Nephron (organoid): Measurements from ENCODE around the gene HAGHL.

ENCODE experiments used
- H3K27ac Mint-ChIP-seq, 3 experiments: 2 replicates each; pipeline ENCODE4 v1.8.0; 2020; ENCODE audit warnings: mixed read lengths in 3 of 3, mild to moderate bottlenecking in 2 of 3, moderate library complexity in 1 of 3
- H3K27me3 Mint-ChIP-seq: 2 replicates; pipeline ENCODE4 v1.8.0; 2021; ENCODE audit warnings: low read depth, mild to moderate bottlenecking, moderate library complexity, mixed read lengths
- H3K36me3 Mint-ChIP-seq: 2 replicates; pipeline ENCODE4 v1.8.0; 2020; ENCODE audit warnings: low read depth, mixed read lengths
- H3K4me1 Mint-ChIP-seq: 2 replicates; pipeline ENCODE4 v1.8.0; 2020; ENCODE audit warnings: mixed read lengths
- H3K4me3 Mint-ChIP-seq, 3 experiments: 2 replicates each; pipeline ENCODE4 v1.8.0; 2020; ENCODE audit warnings: mild to moderate bottlenecking in 3 of 3, mixed read lengths in 3 of 3, moderate library complexity in 2 of 3
- H3K9me3 Mint-ChIP-seq: 2 replicates; pipeline ENCODE4 v1.8.0; 2020; ENCODE audit warnings: mixed read lengths
- TF ChIP-seq, protein P1 (sequence below), 3 experiments: fragments of 200-600 bp; sonication (generic); IDR thresholded peaks; one replicate each; pipeline ENCODE4 v1.5.0; 2021; ENCODE audit warnings: antibody characterized with exemption in 3 of 3; ENCODE audit not compliant: unreplicated experiment in 3 of 3

HAGHL gene

DNA sequence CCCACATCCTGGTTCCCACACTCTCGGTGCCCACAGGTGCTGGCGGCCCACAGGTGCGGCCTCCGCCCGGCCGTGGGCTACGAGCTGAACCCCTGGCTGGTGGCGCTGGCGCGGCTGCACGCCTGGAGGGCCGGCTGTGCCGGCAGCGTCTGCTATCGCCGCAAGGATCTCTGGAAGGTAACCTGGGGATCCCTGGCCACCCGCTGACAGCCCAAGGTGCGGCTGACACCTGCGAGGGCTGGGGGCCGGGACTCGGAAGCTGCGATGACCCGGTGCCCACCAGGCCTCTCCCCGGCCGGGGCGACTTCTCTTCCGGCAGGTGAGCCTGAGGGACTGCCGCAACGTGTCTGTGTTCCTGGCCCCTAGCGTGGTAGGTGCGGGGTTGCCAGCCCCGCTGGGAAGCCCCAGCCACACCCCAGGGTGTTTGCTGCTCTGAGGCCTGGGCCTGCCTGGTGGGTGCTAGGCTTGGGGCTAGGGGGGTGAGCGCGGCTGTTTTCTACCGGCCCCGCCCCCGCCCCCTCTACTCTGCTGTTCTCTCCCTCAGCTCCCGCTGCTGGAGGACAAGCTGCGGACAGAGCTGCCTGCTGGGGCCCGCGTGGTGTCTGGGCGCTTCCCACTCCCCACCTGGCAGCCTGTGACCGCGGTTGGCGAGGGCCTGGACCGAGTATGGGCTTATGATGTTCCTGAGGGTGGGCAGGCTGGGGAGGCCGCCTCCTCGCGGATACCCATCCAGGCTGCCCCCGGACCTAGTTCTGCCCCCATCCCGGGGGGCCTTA is 5.0 kb upstream of the HAGHL start:
- H3K36me3 Mint-ChIP-seq, result no peaks in the 10 kb centered on the region
- peaks cover 11% of the 10 kb centered on the region for H3K4me1 Mint-ChIP-seq
- H3K4me3 Mint-ChIP-seq, result peak overlapping the region; percentile 70 to 72 (median 70)
- no peaks in the 10 kb centered on the region for H3K9me3 Mint-ChIP-seq
- TF ChIP-seq, protein P1, sequence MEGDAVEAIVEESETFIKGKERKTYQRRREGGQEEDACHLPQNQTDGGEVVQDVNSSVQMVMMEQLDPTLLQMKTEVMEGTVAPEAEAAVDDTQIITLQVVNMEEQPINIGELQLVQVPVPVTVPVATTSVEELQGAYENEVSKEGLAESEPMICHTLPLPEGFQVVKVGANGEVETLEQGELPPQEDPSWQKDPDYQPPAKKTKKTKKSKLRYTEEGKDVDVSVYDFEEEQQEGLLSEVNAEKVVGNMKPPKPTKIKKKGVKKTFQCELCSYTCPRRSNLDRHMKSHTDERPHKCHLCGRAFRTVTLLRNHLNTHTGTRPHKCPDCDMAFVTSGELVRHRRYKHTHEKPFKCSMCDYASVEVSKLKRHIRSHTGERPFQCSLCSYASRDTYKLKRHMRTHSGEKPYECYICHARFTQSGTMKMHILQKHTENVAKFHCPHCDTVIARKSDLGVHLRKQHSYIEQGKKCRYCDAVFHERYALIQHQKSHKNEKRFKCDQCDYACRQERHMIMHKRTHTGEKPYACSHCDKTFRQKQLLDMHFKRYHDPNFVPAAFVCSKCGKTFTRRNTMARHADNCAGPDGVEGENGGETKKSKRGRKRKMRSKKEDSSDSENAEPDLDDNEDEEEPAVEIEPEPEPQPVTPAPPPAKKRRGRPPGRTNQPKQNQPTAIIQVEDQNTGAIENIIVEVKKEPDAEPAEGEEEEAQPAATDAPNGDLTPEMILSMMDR (IDR thresholded peaks at IDR 0.05; ENCODE audit: unreplicated experiment in 3 of 3), result no peak
- no peak overlapping the region for H3K27ac Mint-ChIP-seq
- peaks cover 14% of the 10 kb centered on the region for H3K27me3 Mint-ChIP-seq

DNA sequence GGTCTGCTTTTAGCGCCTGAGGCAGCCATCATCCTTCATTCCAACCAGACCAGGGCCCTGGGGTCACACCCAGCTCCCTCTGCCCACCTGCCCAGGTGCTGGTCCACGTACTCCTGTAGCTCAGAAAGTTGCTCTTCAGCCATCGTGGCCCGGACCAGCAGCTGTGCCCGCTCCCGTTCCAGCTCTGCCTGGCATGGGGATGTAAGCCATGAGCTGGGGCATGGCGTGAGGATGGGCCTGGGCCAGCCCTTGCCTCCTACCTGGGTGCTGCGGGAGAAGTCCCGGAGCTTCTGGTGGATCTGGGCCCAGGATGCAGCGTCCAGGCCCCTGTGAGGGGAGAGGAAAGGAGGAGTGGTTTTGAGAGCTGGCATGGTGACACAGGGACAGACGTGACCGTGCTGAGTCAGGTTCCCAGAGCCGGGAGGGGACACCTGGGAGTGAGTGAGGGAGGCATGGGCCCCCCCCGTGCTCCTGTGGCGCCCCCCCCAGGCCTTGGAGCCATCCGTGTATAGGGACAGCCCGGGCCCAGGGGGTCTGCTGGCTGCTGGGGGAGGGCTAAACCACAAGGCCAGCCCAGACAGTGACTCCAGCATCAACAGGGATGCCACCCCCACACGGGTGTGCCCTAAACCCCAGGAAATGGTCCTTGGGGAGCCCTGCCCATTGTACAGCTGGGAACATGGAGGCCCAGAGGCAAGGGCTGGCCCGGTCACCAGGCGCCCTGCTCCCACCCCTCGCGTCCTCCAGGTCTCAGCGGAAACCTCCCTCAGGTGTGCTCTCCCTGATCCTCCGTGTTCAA is 3.9 kb upstream of the HAGHL start:
- H3K27me3 Mint-ChIP-seq, result peaks cover 14% of the 10 kb centered on the region
- peaks cover 11% of the 10 kb centered on the region for H3K4me1 Mint-ChIP-seq

DNA sequence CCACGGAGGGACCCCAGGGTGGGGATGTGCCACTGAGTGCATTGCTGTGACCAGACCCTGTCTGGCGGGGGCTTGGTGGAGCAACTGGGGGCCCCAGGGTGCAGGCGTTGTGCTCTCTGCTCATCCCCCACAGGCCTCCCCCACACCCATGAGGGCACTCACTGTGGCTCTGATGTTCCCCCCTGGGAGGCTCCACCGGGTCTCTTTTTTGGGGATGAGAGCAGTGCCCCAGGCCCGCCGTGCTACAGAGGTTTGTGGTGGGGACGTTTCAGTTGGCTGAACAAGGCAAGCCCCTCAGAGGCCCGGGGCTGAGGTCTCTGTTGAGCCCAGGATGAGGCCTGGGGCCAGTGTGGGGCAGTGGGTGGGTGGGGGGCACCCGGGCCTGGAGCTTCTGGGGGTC is 3.2 kb upstream of the HAGHL start:
- Mint-ChIP-seq H3K4me3 (no peak overlapping the region), H3K9me3 (no peaks in the 10 kb centered on the region), H3K27ac (no peak overlapping the region), H3K4me1 (peaks cover 11% of the 10 kb centered on the region), H3K36me3 (no peaks in the 10 kb centered on the region), H3K27me3 (peaks cover 12% of the 10 kb centered on the region)
- TF ChIP-seq, protein P1 (IDR thresholded peaks at IDR 0.05; ENCODE audit: unreplicated experiment in 3 of 3), result no peak

More for the DNA sequence above, 3.9 kb upstream of the HAGHL start:
- H3K4me3 Mint-ChIP-seq, result peak overlapping the region; percentile 66 to 72 (median 70)
- TF ChIP-seq, protein P1 (IDR thresholded peaks at IDR 0.05; ENCODE audit: unreplicated experiment in 3 of 3), result no peak
- H3K36me3 Mint-ChIP-seq, result no peaks in the 10 kb centered on the region
- H3K9me3 Mint-ChIP-seq, result no peaks in the 10 kb centered on the region
- H3K27ac Mint-ChIP-seq, result no peak overlapping the region

DNA sequence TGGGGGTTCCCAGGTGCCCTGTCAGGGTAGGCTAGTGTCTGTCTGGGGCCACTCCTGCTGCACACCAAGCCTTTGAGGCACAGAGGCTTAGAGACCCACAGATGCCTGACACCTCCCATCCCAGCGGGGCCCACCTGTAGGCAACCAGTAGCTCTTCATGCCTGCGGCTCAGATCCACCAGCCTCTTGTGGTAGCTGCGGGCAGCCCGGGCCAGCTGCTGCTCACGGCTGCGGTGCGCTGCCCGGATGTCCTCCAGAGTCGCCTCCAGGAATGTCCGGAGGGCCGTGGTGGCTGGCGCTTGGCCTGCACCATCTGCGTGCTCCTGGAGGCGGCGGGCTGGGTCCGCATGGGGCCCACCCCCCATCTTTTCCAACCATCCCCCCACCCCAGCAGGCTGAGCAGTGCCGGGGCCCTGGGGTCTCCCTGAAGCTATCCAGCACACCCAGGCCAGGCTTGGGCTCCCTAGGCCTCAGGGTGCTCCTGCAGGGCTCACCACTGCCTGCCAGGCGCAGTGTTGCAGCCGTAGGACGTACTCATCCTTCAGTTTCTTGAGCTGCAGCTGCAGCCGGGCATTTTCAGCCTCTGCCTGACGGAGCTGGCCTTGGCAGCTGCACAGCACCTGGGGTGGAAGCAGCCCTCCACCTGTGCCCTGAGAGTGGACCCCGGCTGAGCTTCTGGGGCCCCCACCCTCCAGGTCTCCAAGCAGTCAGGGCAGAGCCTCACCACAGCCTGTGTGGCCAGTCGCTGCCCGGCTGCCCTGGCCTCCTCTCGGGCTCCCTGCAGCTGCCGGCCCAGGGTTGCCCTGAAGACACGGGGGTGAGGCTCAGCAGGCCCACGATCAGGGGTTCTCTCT is 2.5 kb upstream of the HAGHL start:
- no peaks in the 10 kb centered on the region for H3K36me3 Mint-ChIP-seq
- H3K4me3 Mint-ChIP-seq, result no peak overlapping the region
- TF ChIP-seq, protein P1 (IDR thresholded peaks at IDR 0.05; ENCODE audit: unreplicated experiment in 3 of 3), result no peak
- peaks cover 5% of the 10 kb centered on the region for H3K4me1 Mint-ChIP-seq
- no peaks in the 10 kb centered on the region for H3K9me3 Mint-ChIP-seq
- H3K27me3 Mint-ChIP-seq, result peaks cover 13% of the 10 kb centered on the region
- no peak overlapping the region for H3K27ac Mint-ChIP-seq

DNA sequence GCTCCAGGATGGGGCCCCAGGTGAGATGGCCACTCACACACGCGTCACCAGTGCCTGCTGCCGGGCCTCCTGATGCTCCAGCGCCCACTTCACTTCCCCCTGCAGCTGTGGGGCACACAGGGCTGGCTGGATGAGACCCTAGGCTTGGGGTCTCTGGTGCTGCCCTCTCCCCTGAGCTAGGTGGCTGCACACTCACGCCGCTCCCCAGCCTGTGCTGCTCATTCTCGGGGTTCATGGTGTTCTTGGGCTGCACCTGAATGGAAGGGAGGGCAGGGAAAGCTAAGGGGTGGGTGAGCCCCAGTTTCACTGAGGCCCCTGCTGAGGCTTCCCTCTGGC is 1.9 kb upstream of the HAGHL start:
- H3K27me3 Mint-ChIP-seq, result peaks cover 13% of the 10 kb centered on the region
- no peaks in the 10 kb centered on the region for H3K9me3 Mint-ChIP-seq
- H3K4me3 Mint-ChIP-seq, result peak overlapping the region; percentile 37 to 71 (median 58)
- no peak overlapping the region for H3K27ac Mint-ChIP-seq
- H3K4me1 Mint-ChIP-seq, result peaks cover 5% of the 10 kb centered on the region
- TF ChIP-seq, protein P1 (IDR thresholded peaks at IDR 0.05; ENCODE audit: unreplicated experiment in 3 of 3), result no peak
- H3K36me3 Mint-ChIP-seq, result no peaks in the 10 kb centered on the region
